Measurements from ENCODE around the gene RASAL2. TPM values are rescaled to one million over a fixed set of nuclear protein-coding genes. Genes with fewer than 3 reads are reported as not detected.

RASAL2 gene
- total RNA-seq, 1 donor from 2014 or later: 18.3 TPM

DNA sequence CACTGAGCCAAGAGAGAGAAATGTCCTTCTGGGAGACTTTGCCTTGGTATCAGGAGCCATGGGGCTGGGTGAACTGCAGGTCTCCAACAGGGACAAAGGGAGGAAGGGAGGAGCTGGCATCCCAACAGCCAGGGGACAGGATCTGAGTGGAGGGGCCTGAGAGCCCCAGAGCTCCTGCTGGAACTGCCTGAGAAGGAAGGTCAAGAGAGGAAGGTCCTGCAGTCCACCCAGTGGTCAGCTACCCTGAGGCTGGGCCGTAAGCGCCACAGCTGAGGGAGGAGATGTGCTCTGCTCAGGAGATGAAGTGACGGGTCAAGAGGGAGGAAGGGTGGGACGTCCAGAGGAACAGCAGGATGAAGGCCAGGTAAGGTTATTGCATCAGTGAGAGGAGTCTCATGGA is 410.4 kb downstream of the RASAL2 start:
- H3K36me3 ChIP-seq: no peaks in the 10 kb centered on the region
- no peaks in the 10 kb centered on the region for H3K36me3 Mint-ChIP-seq
- no peaks in the 10 kb centered on the region for H3K9me3 Mint-ChIP-seq
- no peaks in the 10 kb centered on the region for H3K4me1 Mint-ChIP-seq
- H3F3A ChIP-seq (ENCODE audit: low read depth): peaks cover 3% of the 10 kb centered on the region
- H3K27ac Mint-ChIP-seq: peak overlapping the region; percentile 74
- H3K4me3 Mint-ChIP-seq: no peak overlapping the region
- peaks cover 7% of the 10 kb centered on the region for H3K27me3 Mint-ChIP-seq (ENCODE audit: insufficient read depth, low read depth)
- H3K9me3 ChIP-seq (ENCODE audit: low read depth): no peaks in the 10 kb centered on the region
- no peak for DNase-seq (ENCODE audit: low spot score)
- no peaks in the 10 kb centered on the region for H3K27me3 ChIP-seq
- H3K4me3 ChIP-seq: no peak overlapping the region
- no peak overlapping the region for H3K27ac ChIP-seq
- H4K20me1 ChIP-seq (ENCODE audit: low read depth): no peaks in the 10 kb centered on the region
- no peaks in the 10 kb centered on the region for H3K79me2 ChIP-seq (ENCODE audit: low read depth)
- no peak overlapping the region for H3K4me2 ChIP-seq
- no peak overlapping the region for H3K9ac ChIP-seq
- TF ChIP-seq EZH2phosphoT487 (IDR thresholded peaks at IDR 0.05) (no peak), EZH2 (IDR thresholded peaks at IDR 0.05) (no peak)
- TF ChIP-seq, protein P1, sequence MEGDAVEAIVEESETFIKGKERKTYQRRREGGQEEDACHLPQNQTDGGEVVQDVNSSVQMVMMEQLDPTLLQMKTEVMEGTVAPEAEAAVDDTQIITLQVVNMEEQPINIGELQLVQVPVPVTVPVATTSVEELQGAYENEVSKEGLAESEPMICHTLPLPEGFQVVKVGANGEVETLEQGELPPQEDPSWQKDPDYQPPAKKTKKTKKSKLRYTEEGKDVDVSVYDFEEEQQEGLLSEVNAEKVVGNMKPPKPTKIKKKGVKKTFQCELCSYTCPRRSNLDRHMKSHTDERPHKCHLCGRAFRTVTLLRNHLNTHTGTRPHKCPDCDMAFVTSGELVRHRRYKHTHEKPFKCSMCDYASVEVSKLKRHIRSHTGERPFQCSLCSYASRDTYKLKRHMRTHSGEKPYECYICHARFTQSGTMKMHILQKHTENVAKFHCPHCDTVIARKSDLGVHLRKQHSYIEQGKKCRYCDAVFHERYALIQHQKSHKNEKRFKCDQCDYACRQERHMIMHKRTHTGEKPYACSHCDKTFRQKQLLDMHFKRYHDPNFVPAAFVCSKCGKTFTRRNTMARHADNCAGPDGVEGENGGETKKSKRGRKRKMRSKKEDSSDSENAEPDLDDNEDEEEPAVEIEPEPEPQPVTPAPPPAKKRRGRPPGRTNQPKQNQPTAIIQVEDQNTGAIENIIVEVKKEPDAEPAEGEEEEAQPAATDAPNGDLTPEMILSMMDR (IDR thresholded peaks at IDR 0.05): no peak
- H2AFZ ChIP-seq (replicated peaks): no peak overlapping the region
- no peaks in the 10 kb centered on the region for H3K4me1 ChIP-seq

DNA sequence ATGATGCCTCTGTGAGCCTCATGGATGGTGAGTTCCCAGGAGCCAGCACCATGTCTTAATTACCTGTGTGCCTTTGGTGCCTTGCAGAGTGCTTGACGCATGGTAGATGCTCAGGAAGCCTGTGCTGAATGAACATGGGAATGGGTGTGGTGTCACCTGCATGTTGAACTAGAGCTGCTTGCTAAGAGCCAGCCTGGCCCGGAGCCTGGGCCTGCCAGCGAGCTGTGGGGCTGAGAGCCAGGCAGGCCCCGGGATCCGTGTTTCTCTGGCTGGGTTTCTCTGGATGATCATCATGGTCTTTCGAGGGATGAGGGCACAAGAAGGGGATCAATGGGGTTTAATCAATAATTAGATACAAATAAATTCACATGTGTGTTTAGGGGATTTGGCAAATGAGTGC is 412.3 kb downstream of the RASAL2 start:
- Histone ChIP-seq H3K36me3 (no peaks in the 10 kb centered on the region), H2AFZ (replicated peaks) (no peak overlapping the region), H3K4me1 (no peaks in the 10 kb centered on the region), H3K4me3 (no peak overlapping the region), H3F3A (ENCODE audit: low read depth) (peaks cover 3% of the 10 kb centered on the region), H3K27me3 (no peaks in the 10 kb centered on the region), H3K27ac (no peak overlapping the region), H3K9me3 (ENCODE audit: low read depth) (no peaks in the 10 kb centered on the region), H3K79me2 (ENCODE audit: low read depth) (no peaks in the 10 kb centered on the region), H3K4me2 (no peak overlapping the region), H3K9ac (no peak overlapping the region), H4K20me1 (ENCODE audit: low read depth) (no peaks in the 10 kb centered on the region)
- H3K27me3 Mint-ChIP-seq (ENCODE audit: insufficient read depth, low read depth): peaks cover 9% of the 10 kb centered on the region
- TF ChIP-seq, protein P1 (IDR thresholded peaks at IDR 0.05): no peak
- no peak for TF ChIP-seq EZH2 (IDR thresholded peaks at IDR 0.05)
- no peak for TF ChIP-seq EZH2phosphoT487 (IDR thresholded peaks at IDR 0.05)
- no peak overlapping the region for H3K27ac Mint-ChIP-seq
- DNase-seq (ENCODE audit: low spot score): no peak
- H3K4me1 Mint-ChIP-seq: no peaks in the 10 kb centered on the region
- H3K4me3 Mint-ChIP-seq: no peak overlapping the region
- H3K36me3 Mint-ChIP-seq: no peaks in the 10 kb centered on the region
- H3K9me3 Mint-ChIP-seq: no peaks in the 10 kb centered on the region

DNA sequence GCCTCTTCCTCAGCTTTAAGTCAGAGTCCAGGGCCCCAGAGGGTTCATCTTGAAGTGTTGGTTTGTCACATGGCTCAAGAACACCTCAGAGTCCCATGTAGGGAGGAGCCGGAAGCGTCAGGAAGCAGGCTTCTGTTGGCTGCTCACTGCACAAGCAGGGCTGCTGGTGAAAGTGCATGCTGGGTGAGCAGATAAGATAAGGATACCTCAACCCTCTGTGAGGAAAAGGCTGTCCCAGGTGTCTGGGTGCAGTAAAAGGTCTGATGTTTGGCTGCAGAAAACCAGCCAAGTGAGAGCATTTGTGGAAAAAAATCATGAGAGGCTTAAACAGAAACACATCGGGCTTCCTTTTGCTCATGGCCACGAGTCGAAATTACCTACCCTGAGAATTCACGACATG is 412.8 kb downstream of the RASAL2 start:
- H3K9me3 ChIP-seq (ENCODE audit: low read depth): no peaks in the 10 kb centered on the region
- H3K27me3 ChIP-seq: no peaks in the 10 kb centered on the region
- Mint-ChIP-seq H3K36me3 (no peaks in the 10 kb centered on the region), H3K9me3 (no peaks in the 10 kb centered on the region), H3K4me1 (no peaks in the 10 kb centered on the region), H3K27me3 (ENCODE audit: insufficient read depth, low read depth) (peaks cover 9% of the 10 kb centered on the region), H3K27ac (no peak overlapping the region), H3K4me3 (no peak overlapping the region)
- no peak for TF ChIP-seq EZH2phosphoT487 (IDR thresholded peaks at IDR 0.05)
- TF ChIP-seq EZH2 (IDR thresholded peaks at IDR 0.05): no peak
- TF ChIP-seq, protein P1 (IDR thresholded peaks at IDR 0.05): no peak
- no peak overlapping the region for H2AFZ ChIP-seq (replicated peaks)
- no peak overlapping the region for H3K4me3 ChIP-seq
- H3K4me1 ChIP-seq: no peaks in the 10 kb centered on the region
- H4K20me1 ChIP-seq (ENCODE audit: low read depth): no peaks in the 10 kb centered on the region
- H3K36me3 ChIP-seq: no peaks in the 10 kb centered on the region
- H3F3A ChIP-seq (ENCODE audit: low read depth): no peaks in the 10 kb centered on the region
- H3K79me2 ChIP-seq (ENCODE audit: low read depth): no peaks in the 10 kb centered on the region
- no peak for DNase-seq (ENCODE audit: low spot score)
- H3K27ac ChIP-seq: no peak overlapping the region
- no peak overlapping the region for H3K9ac ChIP-seq
- no peak overlapping the region for H3K4me2 ChIP-seq

All from neural progenitor cell (in vitro differentiated cells).